Omental fat pad (tissue), 4 donors: ENCODE results near the gene ZDHHC14. TPM values are rescaled to one million over a fixed set of nuclear protein-coding genes. Genes with fewer than 3 reads are reported as not detected.

Experiments
- ATAC-seq: fragments of 150-250 bp; one replicate; pipeline ENCODE4 v1.9.1; 2016; ENCODE audit warnings: mild to moderate bottlenecking, moderate library complexity; ENCODE audit not compliant: low FRiP score
- DNase-seq: peaks from one replicate; pipeline ENCODE4 v3.0.0-alpha.2; 2019; ENCODE audit warnings: low spot score
- total RNA-seq, 4 donors: library from RNA; depleted of rRNA; stranded (reverse); fragments of >200 nt; gene quantifications; one replicate each; pipeline ENCODE4 v1.1.0, GENCODE V29; 2016
- TF ChIP-seq, protein P1 (sequence below), 3 donors: fragments of 450-650 bp; IDR thresholded peaks; one replicate each; pipeline ENCODE4 v1.5.1; 2016 to 2017; ENCODE audit warnings: antibody characterized with exemption in 3 of 3, mild to moderate bottlenecking in 3 of 3, moderate library complexity in 2 of 3

Gene ZDHHC14
- total RNA-seq, 4 donors from 2014 or later = 5.6 to 13.7 (median 6.9) TPM

- no peak for ATAC-seq
- no peak for DNase-seq
- TF ChIP-seq, protein P1, sequence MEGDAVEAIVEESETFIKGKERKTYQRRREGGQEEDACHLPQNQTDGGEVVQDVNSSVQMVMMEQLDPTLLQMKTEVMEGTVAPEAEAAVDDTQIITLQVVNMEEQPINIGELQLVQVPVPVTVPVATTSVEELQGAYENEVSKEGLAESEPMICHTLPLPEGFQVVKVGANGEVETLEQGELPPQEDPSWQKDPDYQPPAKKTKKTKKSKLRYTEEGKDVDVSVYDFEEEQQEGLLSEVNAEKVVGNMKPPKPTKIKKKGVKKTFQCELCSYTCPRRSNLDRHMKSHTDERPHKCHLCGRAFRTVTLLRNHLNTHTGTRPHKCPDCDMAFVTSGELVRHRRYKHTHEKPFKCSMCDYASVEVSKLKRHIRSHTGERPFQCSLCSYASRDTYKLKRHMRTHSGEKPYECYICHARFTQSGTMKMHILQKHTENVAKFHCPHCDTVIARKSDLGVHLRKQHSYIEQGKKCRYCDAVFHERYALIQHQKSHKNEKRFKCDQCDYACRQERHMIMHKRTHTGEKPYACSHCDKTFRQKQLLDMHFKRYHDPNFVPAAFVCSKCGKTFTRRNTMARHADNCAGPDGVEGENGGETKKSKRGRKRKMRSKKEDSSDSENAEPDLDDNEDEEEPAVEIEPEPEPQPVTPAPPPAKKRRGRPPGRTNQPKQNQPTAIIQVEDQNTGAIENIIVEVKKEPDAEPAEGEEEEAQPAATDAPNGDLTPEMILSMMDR (IDR thresholded peaks at IDR 0.05) = no peak
Observed at GRCh38 chr6:157611406-157611805, 230.4 kb downstream of the ZDHHC14 start.

DNA sequence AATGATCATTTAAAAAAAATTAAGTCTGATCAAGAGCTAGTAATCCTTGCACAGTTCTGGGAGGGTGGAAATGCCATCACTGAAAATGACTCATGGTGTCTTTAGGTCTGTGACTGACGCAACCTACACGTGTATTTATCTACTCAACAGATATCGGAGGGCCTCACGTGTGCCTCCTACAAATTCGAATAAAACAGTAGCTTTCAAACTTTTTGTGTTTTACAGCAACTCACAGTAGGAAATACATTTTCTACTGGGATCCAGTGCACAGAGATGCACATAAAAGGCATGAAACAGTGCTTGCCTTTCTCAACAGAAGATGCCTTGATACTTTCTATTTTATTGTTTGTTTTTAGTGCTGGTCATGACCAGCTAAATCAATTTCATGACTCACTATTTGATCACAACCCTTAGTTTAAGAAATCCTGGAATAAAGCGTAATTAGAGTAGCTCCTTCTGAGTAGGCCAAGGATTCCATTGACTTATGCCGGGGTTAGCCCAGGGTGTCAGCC, 232.1 kb downstream of the ZDHHC14 start:
- TF ChIP-seq, protein P1 (IDR thresholded peaks at IDR 0.05) = no peak
- no peak for DNase-seq
- no peak for ATAC-seq

- ATAC-seq = no peak
- DNase-seq = no peak
- TF ChIP-seq, protein P1 (IDR thresholded peaks at IDR 0.05) = no peak
Observed at GRCh38 chr6:157614026-157614568, 233.1 kb downstream of the ZDHHC14 start.

DNA sequence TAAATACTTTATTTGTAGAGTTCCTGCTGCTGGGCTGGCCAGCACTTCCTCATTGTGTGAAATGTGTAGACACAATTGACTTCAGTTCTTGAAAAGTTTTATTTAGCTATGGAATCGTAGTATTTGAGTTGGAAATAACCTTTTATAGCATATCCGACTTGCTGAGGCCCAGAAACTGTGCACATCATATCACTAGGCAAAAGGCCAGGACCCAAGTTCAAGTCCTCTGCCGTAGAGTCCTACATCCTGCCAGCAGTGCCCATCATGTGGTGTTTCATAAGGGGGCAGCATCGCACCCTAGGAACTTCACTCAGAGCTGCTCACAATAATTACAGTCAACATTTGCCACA, 234.4 kb downstream of the ZDHHC14 start:
- DNase-seq (no peak), ATAC-seq (no peak)
- TF ChIP-seq, protein P1 (IDR thresholded peaks at IDR 0.05) = no peak

DNA sequence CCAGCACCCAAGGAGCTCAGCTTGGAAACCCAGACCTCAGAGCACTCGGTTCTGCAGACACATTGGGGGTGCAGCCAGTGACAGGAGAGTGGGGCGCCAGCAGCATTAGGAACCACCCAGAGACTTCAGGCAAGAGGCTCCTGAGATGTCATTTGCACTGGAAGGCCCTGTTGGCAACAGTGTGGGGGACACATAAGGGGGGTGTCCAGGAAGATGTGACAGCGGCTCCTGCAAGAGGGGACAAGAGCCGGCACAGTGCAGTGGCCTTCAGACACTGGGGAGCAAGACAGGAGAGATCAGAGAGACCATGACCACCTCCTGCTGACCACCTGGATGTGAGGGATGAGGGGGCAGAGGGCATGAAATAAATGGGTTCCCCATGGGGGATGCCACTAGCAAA, 235.0 kb downstream of the ZDHHC14 start:
- TF ChIP-seq, protein P1 (IDR thresholded peaks at IDR 0.05) = no peak
- ATAC-seq (no peak), DNase-seq (no peak)

- TF ChIP-seq, protein P1 (IDR thresholded peaks at IDR 0.05) = no peak
- ATAC-seq = no peak
- no peak for DNase-seq
Observed at GRCh38 chr6:157620944-157621343, 240.0 kb downstream of the ZDHHC14 start.

- ATAC-seq = no peak
- TF ChIP-seq, protein P1 (IDR thresholded peaks at IDR 0.05) = no peak
- DNase-seq = no peak
Observed at GRCh38 chr6:157621406-157621805, 240.4 kb downstream of the ZDHHC14 start.
